HG03159 (cell line): ENCODE results near the gene LAMA2.
"Not testable (repeated sequence)": the region's sequence is repeated elsewhere in the genome, so short reads cannot be mapped to it uniquely, and the experiment has no call there.

ENCODE experiments used
- ATAC-seq: cut with Tn5 transposase; IDR thresholded peaks from one replicate; pipeline ENCODE4 v1.9.1; 2021; ENCODE audit warnings: mild to moderate bottlenecking, moderate library complexity; ENCODE audit not compliant: unreplicated experiment

LAMA2 gene

GRCh38 chr6:129172279-129172995 lies 289.5 kb downstream of the LAMA2 start:
- ATAC-seq: not testable (repeated sequence)

- no peak for ATAC-seq
Measured at GRCh38 chr6:129175066-129175465, 292.1 kb downstream of the LAMA2 start.

DNA sequence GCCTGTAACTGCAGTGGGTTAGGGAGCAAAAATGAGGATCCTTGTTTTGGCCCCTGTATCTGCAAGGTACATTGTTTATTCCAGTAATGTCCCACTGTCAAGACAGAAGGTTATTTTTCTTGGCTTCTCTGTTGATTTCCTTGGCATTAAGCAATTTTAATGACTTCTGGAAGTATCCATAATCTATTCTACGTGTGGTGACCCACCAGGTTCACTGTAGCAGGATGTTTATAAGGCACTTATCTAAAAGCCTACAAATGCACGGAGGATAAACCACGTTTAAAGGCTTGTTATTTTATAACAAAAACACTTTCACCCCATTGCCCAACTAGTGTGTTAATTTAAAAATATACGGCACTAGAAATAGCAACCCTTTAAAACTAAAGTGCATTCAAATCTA lies 294.9 kb downstream of the LAMA2 start:
- ATAC-seq: no peak

DNA sequence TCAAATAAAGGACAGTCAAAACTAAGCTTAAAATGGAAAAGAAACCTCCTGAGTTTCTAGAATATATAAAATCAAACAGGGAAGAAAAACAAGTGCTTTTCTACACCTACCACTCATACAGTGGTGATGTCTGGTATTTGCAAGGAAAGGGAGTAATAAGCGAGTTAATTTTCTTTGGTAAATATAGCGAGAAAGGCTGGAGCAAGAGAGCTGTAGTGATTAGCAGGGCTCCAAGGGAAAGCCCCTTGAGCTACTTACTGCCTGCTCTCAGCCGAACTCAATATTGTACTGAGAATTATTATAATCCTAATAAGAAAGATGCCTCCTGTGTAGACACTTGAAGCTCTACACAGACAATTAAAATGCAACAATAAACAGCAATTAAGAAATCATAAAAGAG lies 296.3 kb downstream of the LAMA2 start:
- no peak for ATAC-seq

GRCh38 chr6:129181001-129181400 lies 298.1 kb downstream of the LAMA2 start:
- no peak for ATAC-seq

GRCh38 chr6:129183187-129183591 lies 300.3 kb downstream of the LAMA2 start:
- ATAC-seq: no peak

DNA sequence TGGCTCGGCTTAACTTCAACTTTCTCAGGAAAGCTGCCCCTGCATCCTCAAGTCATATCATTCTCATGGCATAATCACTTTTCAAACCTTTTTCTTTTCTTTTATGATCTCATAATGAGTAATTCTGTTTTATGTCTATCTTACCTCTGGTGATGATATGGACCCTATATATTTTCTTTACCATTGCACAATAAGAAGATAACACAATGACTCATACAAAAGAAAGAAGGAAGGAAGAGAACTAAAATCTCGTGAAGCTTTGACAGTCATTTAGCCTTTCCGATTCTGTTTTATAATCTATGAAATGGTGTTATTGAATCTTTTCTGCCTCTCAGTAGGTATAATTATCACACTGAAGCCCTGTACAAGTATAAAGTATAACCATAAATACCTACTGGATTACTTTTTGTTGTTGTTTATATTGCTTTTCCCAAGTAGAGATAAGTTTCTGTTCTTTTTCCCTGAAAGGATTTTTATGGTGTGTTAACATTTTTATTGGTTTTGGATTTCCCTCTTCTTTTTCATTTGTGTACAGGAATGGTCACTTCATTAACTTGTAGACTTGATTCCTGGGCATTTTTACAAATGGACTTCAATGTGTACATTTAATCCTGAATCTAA lies 300.9 kb downstream of the LAMA2 start:
- no peak for ATAC-seq

GRCh38 chr6:129184324-129184723 lies 301.4 kb downstream of the LAMA2 start:
- ATAC-seq: no peak

DNA sequence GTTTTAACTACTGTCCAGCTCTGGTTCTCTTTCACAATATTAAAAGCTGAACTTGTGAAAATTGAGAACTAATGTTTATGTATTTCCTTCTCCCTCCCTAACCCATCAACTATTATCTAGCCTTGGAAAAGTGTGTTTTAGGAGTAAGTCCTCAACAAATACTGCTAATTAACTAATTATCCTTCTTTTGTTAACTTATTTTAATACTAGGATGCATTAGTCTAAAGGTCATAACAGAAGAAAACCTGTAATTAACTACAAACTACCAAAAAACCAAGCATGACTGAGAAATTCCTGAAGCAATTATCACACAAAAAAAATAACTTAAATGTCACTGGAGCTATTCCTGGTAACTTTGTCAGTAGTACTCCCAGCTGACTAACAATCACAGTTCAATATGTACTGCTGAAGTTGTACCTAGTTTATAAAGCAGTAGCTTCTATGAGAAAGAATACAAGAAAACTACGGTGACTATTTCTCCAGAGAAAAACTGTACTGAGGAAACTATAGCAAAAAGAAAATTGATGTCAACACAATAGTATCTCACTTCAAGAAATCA lies 301.9 kb downstream of the LAMA2 start:
- ATAC-seq: no peak

DNA sequence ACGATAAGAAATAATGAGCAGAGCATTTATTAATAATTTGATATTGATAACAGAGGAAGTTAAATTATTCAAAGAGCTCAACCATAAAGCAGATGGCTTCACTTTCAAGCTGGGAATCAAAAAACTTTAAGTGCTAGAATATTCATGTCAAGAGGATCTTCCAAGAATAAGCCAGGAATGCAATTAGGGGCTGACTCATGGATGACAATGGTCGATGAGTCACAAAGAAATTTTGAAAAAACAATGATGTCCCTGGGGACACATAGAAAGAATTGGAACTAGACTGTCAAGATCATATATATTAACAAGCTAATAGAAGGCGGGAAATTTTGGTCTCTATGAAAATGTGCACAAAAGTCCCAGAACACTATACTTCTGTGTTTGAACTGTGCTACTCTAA lies 304.1 kb downstream of the LAMA2 start:
- no peak for ATAC-seq

GRCh38 chr6:129188306-129188705 lies 305.4 kb downstream of the LAMA2 start:
- no peak for ATAC-seq

- ATAC-seq: no peak
Measured at GRCh38 chr6:129188795-129189194, 305.9 kb downstream of the LAMA2 start.

- ATAC-seq: no peak
Measured at GRCh38 chr6:129189266-129189665, 306.3 kb downstream of the LAMA2 start.

GRCh38 chr6:129191235-129191634 lies 308.3 kb downstream of the LAMA2 start:
- no peak for ATAC-seq

GRCh38 chr6:129192458-129192989 lies 309.6 kb downstream of the LAMA2 start:
- no peak for ATAC-seq

- no peak for ATAC-seq
Measured at GRCh38 chr6:129194306-129194941, 311.5 kb downstream of the LAMA2 start.

- no peak for ATAC-seq
Measured at GRCh38 chr6:129195161-129195560, 312.2 kb downstream of the LAMA2 start.

DNA sequence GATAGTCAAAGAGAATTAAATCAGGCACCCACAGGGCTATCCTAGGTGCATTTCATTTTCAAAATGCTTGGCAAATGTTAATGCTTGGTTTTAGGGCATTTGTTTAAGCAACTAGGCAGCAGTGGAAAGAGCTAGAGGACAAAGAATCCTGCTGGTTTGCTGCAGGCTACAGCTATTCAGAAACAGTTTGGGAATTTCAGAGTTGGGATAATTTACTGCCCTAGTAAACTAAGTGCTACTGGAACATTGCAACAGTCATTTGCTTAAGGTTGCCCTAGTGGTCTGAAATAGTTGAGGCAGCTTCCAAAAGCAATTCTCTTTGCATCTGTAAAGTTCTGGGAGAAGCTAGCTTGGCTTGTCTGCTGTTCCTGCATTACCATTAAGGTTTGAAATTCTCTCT lies 312.7 kb downstream of the LAMA2 start:
- ATAC-seq: no peak

DNA sequence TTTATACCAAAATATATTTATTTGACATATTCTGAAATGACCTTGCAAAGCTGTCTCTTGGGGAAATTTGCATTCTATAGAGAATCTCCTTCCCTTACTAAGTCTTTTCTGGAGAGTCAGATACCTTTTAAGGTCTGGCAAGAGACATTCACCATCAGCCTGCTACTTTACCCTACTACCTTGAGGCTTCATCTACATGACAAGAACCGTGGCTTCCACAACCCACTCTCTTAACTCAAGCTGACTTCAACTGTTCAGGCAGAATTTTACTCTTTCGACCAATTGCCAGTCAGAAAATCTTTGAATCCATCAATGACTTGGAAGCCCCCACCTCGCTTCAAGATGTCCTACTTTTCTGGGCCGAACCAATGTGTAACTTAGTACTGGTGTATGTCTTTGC lies 314.2 kb downstream of the LAMA2 start:
- no peak for ATAC-seq

- ATAC-seq: no peak
Measured at GRCh38 chr6:129200151-129200550, 317.2 kb downstream of the LAMA2 start.

GRCh38 chr6:129203190-129203900 lies 320.4 kb downstream of the LAMA2 start:
- ATAC-seq: no peak
